ENCODE data around the gene FSCN2. TPM values are rescaled to one million over a fixed set of nuclear protein-coding genes. Genes with fewer than 3 reads are reported as not detected.

FSCN2 gene
- total RNA-seq, 1 experiment from 2014 or later, result 0.62 TPM

DNA sequence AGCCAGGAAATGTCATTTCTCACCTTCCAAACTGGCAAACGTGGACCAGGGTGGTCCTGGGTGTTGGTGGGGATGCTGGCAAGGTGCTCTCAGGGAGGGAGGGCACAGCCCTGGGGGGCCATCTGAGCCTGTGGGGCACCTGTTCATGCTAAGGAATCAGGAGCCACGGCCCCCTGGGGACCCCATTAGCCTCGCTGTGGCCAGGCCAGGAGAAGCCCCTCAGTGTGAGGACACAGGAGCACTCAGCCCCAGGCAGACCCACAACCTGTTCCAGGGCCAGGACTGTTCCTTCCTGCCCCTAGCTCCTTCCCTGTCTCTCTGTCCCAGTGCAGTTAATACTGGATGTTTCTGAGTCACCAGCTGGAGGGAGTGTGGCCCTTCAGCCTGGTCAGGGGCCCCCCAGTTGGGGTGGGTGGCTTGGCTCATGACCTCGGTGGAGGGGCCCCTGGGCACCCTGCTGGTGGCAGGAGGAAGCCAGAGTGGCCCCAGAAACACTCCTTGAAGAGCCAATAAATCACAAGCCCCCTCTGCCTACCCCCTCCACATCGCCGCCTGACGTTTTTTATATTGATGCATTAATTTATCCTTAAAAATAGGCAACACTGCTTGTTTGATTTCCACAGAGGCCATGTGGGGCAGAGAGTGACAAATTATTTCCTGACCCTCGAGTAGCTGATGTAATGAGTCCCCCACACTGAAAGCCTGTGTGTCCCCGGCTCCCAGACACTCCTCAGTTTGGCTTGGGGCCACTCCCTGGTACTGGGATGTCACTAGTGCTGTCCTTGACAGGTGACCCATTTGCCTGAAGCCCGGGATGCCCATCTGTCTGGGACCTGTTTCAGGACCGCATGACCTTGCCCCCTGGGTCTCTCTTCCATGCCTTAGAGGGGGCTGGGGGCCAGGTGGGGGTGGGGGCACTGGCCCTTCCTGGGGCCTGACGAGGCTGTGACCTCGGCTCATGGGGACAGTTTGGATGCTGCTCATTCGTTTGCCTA, 37.9 kb upstream of the FSCN2 start:
- no peak for DNase-seq (ENCODE audit: extremely low read depth, low read depth)

DNA sequence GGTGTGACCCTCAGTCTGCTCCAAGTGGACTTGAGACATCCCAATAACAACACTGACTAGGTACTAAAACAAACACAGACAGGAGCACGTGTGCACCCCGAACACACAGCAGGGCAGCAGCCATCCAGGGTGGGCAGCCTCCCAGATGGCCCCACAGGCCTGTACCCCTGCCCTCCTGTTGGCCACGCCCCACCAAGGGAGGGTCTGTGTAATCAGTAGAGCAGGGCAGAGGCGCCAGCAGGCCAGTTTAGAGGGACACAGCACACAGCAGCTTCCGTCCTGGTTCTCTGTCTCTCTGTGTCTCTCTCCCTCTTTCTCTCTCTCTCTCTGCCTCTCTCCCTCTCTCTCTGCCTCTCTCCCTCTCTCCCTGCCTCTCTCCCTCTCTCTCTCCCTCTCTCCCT, 37.0 kb upstream of the FSCN2 start:
- peak; percentile 14 for DNase-seq (ENCODE audit: extremely low read depth, low read depth)

DNA sequence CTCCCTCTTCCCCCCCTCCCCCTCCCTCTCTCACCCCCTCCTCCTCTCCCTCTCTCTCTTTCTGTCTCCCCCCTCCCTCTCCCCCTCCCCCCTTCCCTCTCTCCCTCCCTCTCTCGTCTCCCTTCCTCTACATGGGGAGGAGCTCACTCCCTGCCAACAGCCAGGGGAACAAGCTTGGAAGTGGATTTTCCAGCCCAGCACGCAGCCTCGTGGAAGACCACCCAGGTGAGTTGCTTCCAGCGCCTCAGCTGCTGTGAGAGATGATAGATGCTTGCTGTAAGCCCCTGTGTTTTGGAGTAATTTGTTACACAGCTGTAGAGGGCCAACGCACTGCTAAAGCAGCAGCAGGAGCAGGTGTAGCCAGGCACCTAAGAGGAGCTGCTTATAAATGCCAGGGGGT, 36.4 kb upstream of the FSCN2 start:
- DNase-seq (ENCODE audit: extremely low read depth, low read depth), result no peak

DNA sequence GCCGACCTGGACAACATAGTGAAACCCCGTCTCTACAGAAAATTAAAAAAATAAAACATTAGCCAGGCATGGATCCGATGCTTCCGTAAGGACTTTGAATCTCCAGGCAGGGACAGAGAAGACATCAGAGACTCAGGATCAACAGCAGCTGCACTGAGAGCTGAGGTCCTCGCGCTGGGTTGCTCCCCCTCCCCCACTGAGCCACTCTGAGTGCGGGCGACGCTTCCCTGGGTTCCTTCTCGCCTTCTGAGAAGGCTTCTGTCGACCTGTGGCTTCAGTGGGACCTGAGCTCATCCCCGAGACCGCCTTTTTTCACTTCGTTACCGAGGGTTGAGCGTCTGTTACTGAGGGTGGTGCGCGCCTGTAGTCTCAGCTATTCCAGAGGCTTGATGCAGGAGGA, 36.0 kb upstream of the FSCN2 start:
- no peak for DNase-seq (ENCODE audit: extremely low read depth, low read depth)

DNA sequence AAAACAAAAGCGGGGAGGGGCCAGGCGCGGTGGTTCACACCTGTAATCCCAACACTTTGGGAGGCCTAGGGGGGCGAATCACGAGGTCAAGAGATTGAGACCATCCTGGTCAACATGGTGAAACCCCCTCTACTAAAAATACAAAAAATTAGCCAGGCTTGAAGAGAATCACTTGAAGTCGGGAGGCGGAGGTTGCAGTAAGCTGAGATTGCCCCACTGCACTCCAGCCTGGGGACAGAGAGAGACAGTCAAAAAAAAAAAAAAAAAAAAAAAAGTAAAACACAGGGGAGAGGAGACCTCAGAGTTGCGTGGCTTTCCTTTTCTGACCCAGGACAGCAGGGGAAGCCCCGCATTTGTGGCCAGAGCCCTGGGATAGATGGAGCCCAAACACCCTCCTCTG, 35.5 kb upstream of the FSCN2 start:
- DNase-seq (ENCODE audit: extremely low read depth, low read depth), result no peak

DNA sequence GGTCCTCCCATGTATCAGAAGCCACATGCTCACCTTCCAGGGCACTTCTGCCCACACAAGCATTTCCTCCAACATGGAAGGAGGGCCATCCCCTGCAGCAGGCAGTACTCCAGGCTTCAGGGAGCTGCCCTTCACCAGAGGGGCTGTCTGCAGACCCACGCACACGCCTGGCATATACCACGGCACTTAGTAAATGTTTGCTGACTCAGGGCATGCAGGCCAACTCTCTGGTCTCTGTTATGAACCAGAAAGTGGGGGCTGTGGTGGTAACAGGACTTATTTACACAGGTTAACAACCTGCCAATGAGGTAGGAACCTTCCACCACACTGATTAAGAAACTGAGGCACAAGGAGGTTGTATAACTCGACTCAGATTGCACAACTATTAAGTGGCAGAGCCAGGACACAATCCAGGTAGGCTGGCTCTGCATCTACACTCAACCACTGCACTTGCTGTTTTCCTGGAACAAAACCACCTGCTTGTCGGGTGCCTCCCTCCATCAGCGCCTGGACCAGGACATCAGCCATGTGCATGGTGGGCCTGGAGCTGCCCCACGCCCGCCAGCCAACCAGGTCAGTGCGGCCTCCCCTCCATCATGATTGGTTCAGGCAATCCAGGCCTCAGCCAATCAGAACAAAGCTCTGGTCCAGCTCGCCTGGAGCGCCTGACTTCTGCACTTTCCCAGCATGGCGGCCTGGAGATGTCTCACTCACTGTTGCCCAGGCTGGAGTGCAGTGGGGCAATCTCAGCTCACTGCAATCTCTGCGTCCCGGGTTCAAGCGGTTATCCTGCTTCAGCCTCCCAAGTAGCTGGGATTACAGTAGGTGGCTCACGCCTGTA, 34.8 kb upstream of the FSCN2 start:
- DNase-seq (ENCODE audit: extremely low read depth, low read depth), result no peak

DNA sequence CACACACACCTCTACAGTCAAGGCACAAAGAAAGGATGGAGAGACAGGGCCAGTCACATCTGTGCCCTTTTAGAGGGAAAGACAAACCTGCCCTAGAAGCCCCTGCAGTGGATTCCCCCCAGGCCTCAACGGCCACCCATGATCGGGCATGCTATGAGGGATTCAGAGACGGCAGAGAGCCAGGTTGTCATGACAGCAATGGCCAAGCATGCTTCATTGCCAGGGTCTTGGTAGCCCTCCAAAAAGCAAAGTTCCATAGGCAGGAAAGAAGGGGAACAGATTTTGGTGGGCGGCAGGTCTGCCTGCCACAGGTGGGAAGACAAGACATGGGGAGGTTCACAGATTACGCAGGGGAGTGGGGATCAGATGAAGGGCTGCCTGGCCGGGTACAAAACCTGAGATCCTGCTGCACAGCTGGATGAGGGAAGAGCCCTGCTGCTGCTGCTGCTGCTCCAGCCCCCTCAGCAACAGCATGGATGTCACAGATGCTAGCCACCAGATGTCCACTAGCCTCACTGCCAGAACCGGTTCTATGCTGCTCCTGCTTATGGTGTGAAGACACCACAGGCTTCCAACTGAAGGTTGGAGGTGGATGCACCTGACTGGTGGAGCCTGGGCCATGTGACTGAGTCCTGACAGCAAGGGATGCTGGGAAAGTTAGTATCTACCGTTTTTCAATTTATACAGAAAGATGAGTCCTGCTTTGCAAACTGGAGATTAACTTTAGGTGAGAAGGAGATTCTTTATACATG, 33.4 kb upstream of the FSCN2 start:
- no peak for DNase-seq (ENCODE audit: extremely low read depth, low read depth)

DNA sequence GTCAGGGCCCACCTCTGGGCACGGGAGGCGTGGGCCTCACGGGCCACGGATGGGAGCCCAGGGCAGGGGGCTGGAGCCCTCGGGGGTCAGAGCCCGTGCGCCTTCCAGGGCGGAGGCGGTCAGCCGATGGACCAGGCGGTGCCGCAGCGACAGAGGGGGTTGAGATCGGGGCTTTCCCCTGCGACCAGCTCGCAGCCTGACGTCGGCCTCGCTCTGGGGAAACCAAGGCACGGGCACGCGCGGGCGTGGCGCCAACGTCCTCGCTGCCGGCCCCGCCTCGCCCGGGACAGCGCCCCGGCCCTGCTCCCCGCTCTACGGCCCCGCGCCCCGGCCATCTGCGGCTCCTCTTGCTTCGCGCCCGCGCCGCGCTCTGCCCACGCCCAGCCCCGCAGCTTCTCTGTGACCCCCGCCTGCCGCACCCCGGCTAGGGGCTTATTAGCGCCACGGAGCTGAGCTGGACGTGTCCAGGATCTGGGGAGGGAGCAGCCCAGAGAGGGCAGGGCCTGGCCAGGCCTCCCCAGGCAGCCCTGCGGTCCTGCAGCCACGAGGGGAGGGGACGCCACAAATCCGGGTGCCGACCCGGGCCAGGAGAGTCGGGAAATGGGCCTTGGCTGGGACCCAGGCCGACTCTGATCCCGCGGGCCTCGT, 29.1 kb upstream of the FSCN2 start:
- no peak for DNase-seq (ENCODE audit: extremely low read depth, low read depth)

DNA sequence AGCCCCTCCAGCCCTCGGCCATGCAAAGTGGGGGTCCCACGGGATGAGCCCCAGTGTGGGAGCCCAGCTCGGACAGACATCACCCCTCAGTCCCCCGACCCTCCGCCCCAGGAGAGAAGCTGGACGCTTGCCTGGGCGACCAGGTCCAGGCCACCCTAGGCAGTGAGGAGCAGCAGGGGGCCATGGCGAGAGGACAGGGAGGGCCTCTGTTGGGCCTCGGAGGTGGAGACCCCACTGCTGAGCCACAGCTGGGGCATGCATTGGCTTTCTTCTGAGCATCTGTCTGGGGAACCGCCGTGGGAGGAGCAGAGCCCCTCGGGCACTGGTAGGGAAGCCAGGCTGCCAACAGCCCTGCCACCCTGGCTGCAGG, 28.6 kb upstream of the FSCN2 start:
- DNase-seq (ENCODE audit: extremely low read depth, low read depth), result no peak

DNA sequence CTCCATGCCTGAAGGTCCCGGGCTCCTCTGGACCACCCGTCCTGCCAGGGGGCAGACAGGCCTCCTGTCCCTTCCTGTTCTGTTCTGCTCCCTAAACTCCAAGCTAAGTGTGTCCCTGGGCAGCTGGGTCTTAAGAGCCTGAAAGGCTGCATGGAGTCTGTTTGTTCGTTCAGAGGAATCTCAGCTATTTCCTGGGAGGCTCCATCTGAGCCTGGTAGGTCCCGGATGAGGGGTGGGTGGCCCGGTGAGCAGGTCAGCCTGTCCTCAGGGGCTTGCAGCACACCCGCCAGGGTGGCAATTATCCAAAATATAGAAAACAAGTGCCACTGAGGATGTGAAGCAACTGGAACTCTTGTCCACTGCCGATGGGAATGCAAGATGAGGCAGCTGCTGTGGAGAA, 28.1 kb upstream of the FSCN2 start:
- no peak for DNase-seq (ENCODE audit: extremely low read depth, low read depth)

DNA sequence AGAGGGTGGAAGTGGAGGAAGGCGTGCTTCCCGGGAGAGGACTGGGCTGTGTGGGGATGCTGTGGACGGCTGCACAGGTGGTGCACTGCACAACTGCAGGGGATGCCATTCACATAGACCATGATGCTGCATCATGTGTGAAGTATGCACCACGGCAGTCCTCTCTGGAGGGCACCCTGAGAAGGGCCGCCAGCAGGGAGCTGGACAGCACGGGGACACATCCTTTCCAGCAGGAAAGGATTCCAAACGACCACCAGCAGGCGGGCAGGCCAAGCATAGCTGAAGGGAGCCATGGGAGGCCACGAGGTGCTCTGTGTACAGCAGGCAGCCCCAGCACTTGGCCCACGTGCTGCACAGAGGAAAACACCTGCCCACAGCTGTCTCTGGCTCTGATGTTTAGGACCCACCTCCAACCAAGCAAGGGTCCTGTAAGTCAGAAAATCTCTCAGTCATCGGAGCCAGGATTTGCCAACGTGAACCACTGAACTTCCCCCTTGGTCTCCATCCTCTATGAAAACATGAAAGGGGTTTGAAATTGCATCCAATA, 25.6 kb upstream of the FSCN2 start:
- DNase-seq (ENCODE audit: extremely low read depth, low read depth), result no peak

DNA sequence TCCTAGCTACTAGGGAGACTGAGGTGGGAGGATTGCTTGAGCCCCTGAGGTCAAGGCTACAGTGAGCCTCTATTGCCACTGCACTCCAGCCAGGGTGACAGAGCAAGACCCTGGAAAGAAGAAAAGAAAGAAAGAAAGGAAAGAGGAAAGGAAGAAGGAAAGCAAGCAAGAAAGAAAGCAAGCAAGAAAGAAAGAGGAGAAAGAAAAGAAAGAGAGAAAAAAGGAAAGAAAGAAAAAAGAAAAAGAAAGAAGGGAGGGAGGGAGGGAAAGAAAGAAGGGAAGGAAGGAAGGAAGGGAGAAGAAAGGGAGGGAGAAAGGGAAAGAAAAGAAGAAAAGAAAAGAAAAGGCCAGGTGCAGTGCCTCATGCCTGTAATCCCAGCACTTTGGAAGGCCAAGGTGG, 24.6 kb upstream of the FSCN2 start:
- no peak for DNase-seq (ENCODE audit: extremely low read depth, low read depth)

DNA sequence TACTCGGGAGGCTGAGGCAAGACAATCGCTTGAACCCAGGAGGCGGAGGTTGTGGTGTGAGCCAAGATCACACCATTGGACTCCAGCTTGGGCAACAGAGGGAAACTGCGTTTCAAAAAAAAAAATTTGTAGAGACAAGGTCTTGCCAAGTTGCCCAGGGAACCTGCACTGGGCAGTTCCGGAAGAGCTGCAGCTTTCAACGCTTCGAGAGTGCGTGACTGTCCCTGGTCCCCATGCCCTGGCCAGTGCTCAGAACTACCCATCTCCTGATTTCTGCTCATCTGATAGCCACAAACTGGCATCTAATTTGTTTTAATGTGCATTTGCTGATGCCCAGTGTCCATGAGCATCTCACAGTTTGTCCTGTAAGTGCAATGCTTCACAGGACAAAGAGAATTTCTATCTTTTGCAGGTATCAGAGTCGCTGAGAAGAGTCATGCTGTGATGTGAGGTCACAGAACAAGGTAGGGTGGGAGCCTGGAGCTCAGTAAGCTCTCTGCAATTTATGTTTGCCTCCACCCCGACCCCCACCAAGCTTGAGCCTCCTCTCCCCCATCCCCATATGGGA, 19.5 kb upstream of the FSCN2 start:
- no peak for DNase-seq (ENCODE audit: extremely low read depth, low read depth)

DNA sequence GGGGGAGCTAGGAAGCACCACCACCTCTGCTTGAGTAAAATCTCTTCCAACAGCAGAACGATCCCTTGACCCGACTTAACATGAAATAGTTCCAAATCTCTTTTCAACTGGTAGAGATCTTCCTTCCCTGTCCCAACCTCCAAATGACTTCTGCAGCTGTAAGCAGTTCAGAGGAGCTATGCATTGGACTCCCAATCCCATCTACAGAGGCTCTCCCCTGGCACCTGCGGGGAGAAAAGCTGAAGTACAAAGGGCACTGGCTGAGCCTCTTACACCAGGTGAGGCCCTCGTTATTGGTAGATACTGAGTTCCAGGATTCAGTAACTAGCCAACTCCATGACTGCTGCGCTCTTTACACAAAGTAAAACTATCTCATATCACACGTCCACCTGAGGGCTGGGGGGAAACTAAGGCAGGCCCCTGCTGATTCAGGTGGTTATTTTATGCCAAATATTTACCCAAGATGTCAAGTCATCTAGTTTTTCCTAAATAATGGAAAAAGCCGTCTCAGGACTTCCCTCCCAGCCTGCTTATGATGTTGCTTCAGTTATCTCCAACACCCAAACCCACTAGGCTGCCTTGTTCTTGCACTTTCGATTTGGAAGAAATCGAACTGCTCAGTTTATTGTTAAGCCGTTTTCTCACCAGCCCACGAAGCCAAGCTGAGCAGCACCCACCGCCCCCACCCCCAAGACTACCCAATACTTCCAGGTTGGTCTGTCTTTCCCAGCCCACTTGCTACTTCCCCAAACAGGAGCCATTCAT, 18.8 kb upstream of the FSCN2 start:
- no peak for DNase-seq (ENCODE audit: extremely low read depth, low read depth)

DNA sequence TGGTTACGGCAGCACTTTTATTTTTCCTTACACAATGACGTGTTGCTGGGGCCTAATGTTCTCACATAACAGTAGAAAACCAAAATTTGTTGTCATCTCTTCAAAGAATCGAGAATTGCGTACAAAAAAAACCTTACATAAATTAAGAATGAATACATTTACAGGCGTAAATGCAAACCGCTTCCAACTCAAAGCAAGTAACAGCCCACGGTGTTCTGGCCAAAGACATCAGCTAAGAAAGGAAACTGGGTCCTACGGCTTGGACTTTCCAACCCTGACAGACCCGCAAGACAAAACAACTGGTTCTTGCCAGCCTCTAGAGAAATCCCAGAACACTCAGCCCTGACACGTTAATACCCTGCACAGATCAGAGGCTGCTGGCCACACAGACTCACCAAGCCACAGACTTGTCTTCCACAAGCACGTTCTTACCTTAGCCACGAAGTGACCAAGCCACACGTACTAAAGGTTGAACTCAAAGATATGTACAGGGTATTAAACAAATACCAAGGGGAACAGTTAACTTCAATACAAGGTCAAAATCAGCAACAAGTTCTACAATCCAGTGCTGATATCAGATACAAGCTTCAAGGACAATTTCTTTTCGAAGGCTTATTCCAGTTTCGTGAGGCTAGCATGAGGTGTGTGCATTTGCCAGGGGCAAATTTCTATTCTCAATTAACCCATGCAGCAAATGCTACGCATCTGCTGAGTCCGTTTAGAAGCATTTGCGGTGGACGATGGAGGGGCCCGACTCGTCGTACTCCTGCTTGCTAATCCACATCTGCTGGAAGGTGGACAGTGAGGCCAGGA, 18.0 kb upstream of the FSCN2 start:
- no peak for DNase-seq (ENCODE audit: extremely low read depth, low read depth)

DNA sequence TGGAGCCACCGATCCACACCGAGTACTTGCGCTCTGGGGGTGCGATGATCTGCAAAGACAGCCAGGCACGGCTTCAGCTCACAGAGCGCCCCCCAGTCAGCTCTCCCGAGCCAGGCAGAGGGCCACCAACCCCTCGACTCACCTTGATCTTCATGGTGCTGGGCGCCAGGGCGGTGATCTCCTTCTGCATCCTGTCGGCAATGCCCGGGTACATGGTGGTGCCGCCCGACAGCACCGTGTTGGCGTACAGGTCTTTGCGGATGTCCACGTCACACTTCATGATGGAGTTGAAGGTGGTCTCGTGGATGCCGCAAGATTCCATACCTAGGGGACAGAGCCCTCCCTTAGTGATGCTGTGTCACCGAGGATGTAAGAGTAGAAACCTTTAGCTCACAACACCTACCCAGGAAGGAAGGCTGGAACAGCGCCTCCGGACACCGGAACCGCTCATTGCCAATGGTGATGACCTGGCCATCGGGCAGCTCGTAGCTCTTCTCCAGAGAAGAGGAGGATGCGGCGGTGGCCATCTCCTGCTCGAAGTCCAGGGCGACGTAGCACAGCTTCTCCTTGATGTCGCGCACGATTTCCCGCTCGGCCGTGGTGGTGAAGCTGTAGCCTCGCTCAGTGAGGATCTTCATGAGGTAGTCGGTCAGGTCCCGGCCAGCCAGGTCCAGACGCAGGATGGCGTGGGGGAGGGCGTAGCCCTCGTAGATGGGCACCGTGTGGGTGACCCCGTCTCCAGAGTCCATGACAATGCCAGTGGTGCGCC, 17.2 kb upstream of the FSCN2 start:
- no peak for DNase-seq (ENCODE audit: extremely low read depth, low read depth)

DNA sequence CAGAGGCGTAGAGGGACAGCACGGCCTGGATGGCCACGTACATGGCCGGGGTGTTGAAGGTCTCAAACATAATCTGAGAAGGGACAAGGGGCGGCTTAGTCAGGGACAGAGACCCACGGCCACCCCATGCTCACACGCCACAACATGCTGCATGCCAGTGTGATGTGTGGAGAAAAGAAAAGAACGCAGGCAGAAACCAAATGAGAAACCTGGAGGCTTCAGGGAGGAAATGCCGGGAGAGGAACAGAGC, 16.7 kb upstream of the FSCN2 start:
- DNase-seq (ENCODE audit: extremely low read depth, low read depth), result no peak

Data from NCI-H460 (cell line).